Osteocyte (in vitro differentiated cells): ENCODE data around the gene HSP90AA1. TPM values are rescaled to one million over a fixed set of nuclear protein-coding genes. Genes with fewer than 3 reads are reported as not detected.
"Not testable (repeated sequence)": the region's sequence is repeated elsewhere in the genome, so short reads cannot be mapped to it uniquely, and the experiment has no call there.

ENCODE experiments used
- DNase-seq: peaks from one replicate; pipeline ENCODE4 v3.0.0; 2021; ENCODE audit warnings: mixed read lengths; ENCODE audit not compliant: unreplicated experiment; ENCODE audit errors: extremely low spot score
- H3K27ac Mint-ChIP-seq: one replicate; pipeline ENCODE4 v1.8.0; 2021; ENCODE audit warnings: mild to moderate bottlenecking, mixed read lengths; ENCODE audit not compliant: unreplicated experiment
- H3K27me3 Mint-ChIP-seq: one replicate; pipeline ENCODE4 v1.8.0; 2021; ENCODE audit warnings: mixed read lengths; ENCODE audit not compliant: unreplicated experiment
- H3K36me3 Mint-ChIP-seq: one replicate; pipeline ENCODE4 v1.8.0; 2021; ENCODE audit warnings: mixed read lengths; ENCODE audit not compliant: unreplicated experiment
- H3K4me1 Mint-ChIP-seq: one replicate; pipeline ENCODE4 v1.8.0; 2021; ENCODE audit warnings: mixed read lengths; ENCODE audit not compliant: unreplicated experiment
- H3K4me3 Mint-ChIP-seq: one replicate; pipeline ENCODE4 v1.8.0; 2021; ENCODE audit warnings: mild to moderate bottlenecking, moderate library complexity, mixed read lengths; ENCODE audit not compliant: unreplicated experiment
- H3K9me3 Mint-ChIP-seq: one replicate; pipeline ENCODE4 v1.8.0; 2021; ENCODE audit warnings: mixed read lengths; ENCODE audit not compliant: unreplicated experiment
- CTCF ChIP-seq: fragments of 200-600 bp; sonication (generic); IDR thresholded peaks from 2 replicates; pipeline ENCODE4 v1.5.0; 2021; ENCODE audit warnings: antibody characterized with exemption, mild to moderate bottlenecking, moderate library complexity
- total RNA-seq: library from RNA; stranded (reverse); gene quantifications from 2 replicates; pipeline ENCODE4 v1.2.1, GENCODE V29; 2021

HSP90AA1 gene
- total RNA-seq, 1 donor from 2014 or later: 317 TPM

GRCh38 chr14:102087762-102088011 lies 843 bp upstream of the HSP90AA1 start:
- peak overlapping the region; percentile 60 for H3K27ac Mint-ChIP-seq
- peaks cover 44% of the 10 kb centered on the region for H3K4me1 Mint-ChIP-seq
- TF ChIP-seq CTCF: no peak
- H3K9me3 Mint-ChIP-seq: no peaks in the 10 kb centered on the region
- peaks cover 34% of the 10 kb centered on the region for H3K36me3 Mint-ChIP-seq
- peak overlapping the region; percentile 67 for H3K4me3 Mint-ChIP-seq
- no peak for DNase-seq
- H3K27me3 Mint-ChIP-seq: no peaks in the 10 kb centered on the region

- H3K36me3 Mint-ChIP-seq: peaks cover 42% of the 10 kb centered on the region
- TF ChIP-seq CTCF: no peak
- peaks cover 48% of the 10 kb centered on the region for H3K4me1 Mint-ChIP-seq
- peak overlapping the region; percentile 78 for H3K4me3 Mint-ChIP-seq
- H3K9me3 Mint-ChIP-seq: no peaks in the 10 kb centered on the region
- H3K27me3 Mint-ChIP-seq: no peaks in the 10 kb centered on the region
- H3K27ac Mint-ChIP-seq: peak overlapping the region; percentile 87
- no peak for DNase-seq
Measured at GRCh38 chr14:102086709-102086971, 204 bp downstream of the HSP90AA1 start.

- no peak for TF ChIP-seq CTCF
- Mint-ChIP-seq H3K4me1 (peaks cover 48% of the 10 kb centered on the region), H3K27ac (peak overlapping the region; percentile 94), H3K27me3 (no peaks in the 10 kb centered on the region), H3K4me3 (peak overlapping the region; percentile 93), H3K9me3 (no peaks in the 10 kb centered on the region), H3K36me3 (peaks cover 47% of the 10 kb centered on the region)
- no peak for DNase-seq
Measured at GRCh38 chr14:102085948-102086708, 716 bp downstream of the HSP90AA1 start.

- no peaks in the 10 kb centered on the region for H3K27me3 Mint-ChIP-seq
- peaks cover 52% of the 10 kb centered on the region for H3K36me3 Mint-ChIP-seq
- peak overlapping the region; percentile 94 for H3K27ac Mint-ChIP-seq
- no peaks in the 10 kb centered on the region for H3K9me3 Mint-ChIP-seq
- peak overlapping the region; percentile 93 for H3K4me3 Mint-ChIP-seq
- DNase-seq: no peak
- no peak for TF ChIP-seq CTCF
- H3K4me1 Mint-ChIP-seq: peaks cover 48% of the 10 kb centered on the region
Measured at GRCh38 chr14:102085488-102085887, 1.4 kb downstream of the HSP90AA1 start.

- Mint-ChIP-seq H3K36me3 (peaks cover 56% of the 10 kb centered on the region), H3K27ac (peak overlapping the region; percentile 94), H3K4me1 (peaks cover 46% of the 10 kb centered on the region), H3K27me3 (no peaks in the 10 kb centered on the region), H3K9me3 (no peaks in the 10 kb centered on the region), H3K4me3 (peak overlapping the region; percentile 93)
- DNase-seq: no peak
- TF ChIP-seq CTCF: no peak
Measured at GRCh38 chr14:102084931-102085330, 1.9 kb downstream of the HSP90AA1 start.

GRCh38 chr14:102084522-102084921 lies 2.3 kb downstream of the HSP90AA1 start:
- Mint-ChIP-seq H3K4me3 (peak overlapping the region; percentile 93), H3K27ac (peak overlapping the region; percentile 94), H3K4me1 (peaks cover 46% of the 10 kb centered on the region), H3K36me3 (peaks cover 59% of the 10 kb centered on the region)
- DNase-seq, H3K27me3 Mint-ChIP-seq, H3K9me3 Mint-ChIP-seq: not testable (repeated sequence)
